HCT116 (cell line): ENCODE data around the gene LTB4R.

Experiments used
- CBX3 ChIP-seq: IDR thresholded peaks from 2 replicates; pipeline ENCODE4 v1.6.1; 2012; ENCODE audit warnings: low read depth
- EZH2 ChIP-seq: fragments of 200-600 bp; sonication (generic); IDR thresholded peaks from 2 replicates; pipeline ENCODE4 v1.6.1; 2017; ENCODE audit warnings: antibody characterized with exemption, mixed run types
- POLR2A ChIP-seq: IDR thresholded peaks from 2 replicates; pipeline ENCODE4 v1.7.0; 2011; ENCODE audit warnings: borderline replicate concordance; ENCODE audit not compliant: insufficient read depth, insufficient read length; ENCODE audit errors: extremely low read depth
- POLR2AphosphoS5 ChIP-seq: IDR thresholded peaks from 2 replicates; pipeline ENCODE4 v1.6.1; 2011; ENCODE audit warnings: mild to moderate bottlenecking, low read depth, low read length, moderate library complexity
- RAD21 ChIP-seq: IDR thresholded peaks from 2 replicates; pipeline ENCODE4 v1.6.1; 2012; ENCODE audit warnings: low read depth, mild to moderate bottlenecking
- SP1 ChIP-seq: IDR thresholded peaks from 2 replicates; pipeline ENCODE4 v1.6.1; 2012; ENCODE audit warnings: low read depth
- SRF ChIP-seq: IDR thresholded peaks from 2 replicates; pipeline ENCODE4 v1.6.1; 2012; ENCODE audit warnings: low read depth
- TF ChIP-seq, protein P1 (sequence below), 3 experiments: fragments of 200-600 bp in 1 of 3; sonication (generic) in 1 of 3; IDR thresholded peaks in 2 of 3; conservative IDR thresholded peaks in 1 of 3; 2 replicates each; pipeline ENCODE4 v1.5.1; 2012 to 2017; ENCODE audit warnings: low read depth in 2 of 3, low read length in 2 of 3, antibody characterized with exemption in 1 of 3, borderline replicate concordance in 1 of 3, control low read depth in 1 of 3, mild to moderate bottlenecking in 1 of 3, mixed read lengths in 1 of 3, mixed run types in 1 of 3, moderate library complexity in 1 of 3; ENCODE audit not compliant: insufficient read depth in 1 of 3

DNA sequence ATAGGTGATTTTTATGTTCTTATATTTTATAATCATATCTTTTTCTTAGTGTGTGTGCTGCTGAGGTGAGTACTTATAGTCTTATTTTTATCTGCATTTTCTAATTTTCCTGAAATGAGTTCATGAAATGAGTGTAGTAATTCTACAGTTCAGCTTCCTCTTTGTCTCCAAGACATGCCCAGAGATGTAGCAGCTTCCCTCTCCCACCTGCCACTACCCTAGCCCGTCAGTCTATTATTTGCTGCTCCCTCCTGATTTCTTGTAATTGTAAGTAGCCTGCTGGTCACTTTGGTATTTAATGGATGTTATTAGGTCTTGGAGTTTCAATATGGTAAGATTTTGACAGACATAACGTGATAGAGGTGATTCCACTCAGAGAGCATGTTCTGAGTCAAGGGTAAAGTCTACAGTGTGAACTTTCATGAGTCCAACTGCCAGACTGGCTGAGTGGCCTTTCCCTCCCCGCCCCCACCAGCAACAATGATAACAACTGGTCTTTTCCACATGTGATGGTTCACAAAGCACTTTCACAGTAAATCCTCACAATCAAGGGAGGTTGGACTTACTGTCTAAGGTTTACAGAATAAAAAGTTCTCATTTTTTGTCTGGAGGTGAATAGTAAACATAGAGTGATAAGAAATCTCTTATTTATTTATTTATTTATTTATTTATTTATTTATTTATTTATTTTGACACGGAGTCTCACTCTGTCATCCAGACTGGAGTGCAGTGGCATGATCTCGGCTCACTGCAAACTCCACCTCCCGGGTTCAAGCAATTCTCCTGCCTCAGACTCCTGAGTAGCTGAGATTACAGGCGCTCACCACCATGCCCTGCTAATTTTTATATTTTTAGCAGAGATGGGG, 32.7 kb downstream of the LTB4R start:
- TF ChIP-seq POLR2AphosphoS5 (no peak), RAD21 (no peak), SP1 (no peak), EZH2 (no peak), POLR2A (no peak), CBX3 (no peak), SRF (no peak)
- TF ChIP-seq, protein P1, sequence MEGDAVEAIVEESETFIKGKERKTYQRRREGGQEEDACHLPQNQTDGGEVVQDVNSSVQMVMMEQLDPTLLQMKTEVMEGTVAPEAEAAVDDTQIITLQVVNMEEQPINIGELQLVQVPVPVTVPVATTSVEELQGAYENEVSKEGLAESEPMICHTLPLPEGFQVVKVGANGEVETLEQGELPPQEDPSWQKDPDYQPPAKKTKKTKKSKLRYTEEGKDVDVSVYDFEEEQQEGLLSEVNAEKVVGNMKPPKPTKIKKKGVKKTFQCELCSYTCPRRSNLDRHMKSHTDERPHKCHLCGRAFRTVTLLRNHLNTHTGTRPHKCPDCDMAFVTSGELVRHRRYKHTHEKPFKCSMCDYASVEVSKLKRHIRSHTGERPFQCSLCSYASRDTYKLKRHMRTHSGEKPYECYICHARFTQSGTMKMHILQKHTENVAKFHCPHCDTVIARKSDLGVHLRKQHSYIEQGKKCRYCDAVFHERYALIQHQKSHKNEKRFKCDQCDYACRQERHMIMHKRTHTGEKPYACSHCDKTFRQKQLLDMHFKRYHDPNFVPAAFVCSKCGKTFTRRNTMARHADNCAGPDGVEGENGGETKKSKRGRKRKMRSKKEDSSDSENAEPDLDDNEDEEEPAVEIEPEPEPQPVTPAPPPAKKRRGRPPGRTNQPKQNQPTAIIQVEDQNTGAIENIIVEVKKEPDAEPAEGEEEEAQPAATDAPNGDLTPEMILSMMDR (IDR thresholded peaks at IDR 0.05 in 2 of 3, conservative IDR thresholded peaks at IDR 0.05 in 1 of 3; ENCODE audit: borderline replicate concordance in 1 of 3, insufficient read depth in 1 of 3, low read depth in 2 of 3, low read length in 2 of 3), result no peak
